SK-N-DZ (cell line): Measurements from ENCODE around the gene TBX2.

ENCODE experiments used
- DNase-seq: peaks from one replicate; pipeline ENCODE4 v3.0.0-alpha.2; 2015; ENCODE audit warnings: low spot score

Gene TBX2

GRCh38 chr17:61387511-61388305, 11.9 kb upstream of the TBX2 start:
- DNase-seq, result peak; percentile 20

GRCh38 chr17:61388561-61389356, 10.9 kb upstream of the TBX2 start:
- peak; percentile 29 for DNase-seq

GRCh38 chr17:61389670-61390478, 9.8 kb upstream of the TBX2 start:
- peak; percentile 79 for DNase-seq

GRCh38 chr17:61390479-61390791, 9.2 kb upstream of the TBX2 start:
- peak; percentile 43 for DNase-seq

- peak; percentile 37 for DNase-seq
These were observed 7.9 kb upstream of the TBX2 start for GRCh38 chr17:61391595-61392291.

- DNase-seq, result no peak
These were observed 7.0 kb upstream of the TBX2 start for GRCh38 chr17:61392679-61393078.

- DNase-seq, result peak; percentile 72
These were observed 6.1 kb upstream of the TBX2 start for GRCh38 chr17:61393550-61393903.

- peak; percentile 97 for DNase-seq
These were observed 5.6 kb upstream of the TBX2 start for GRCh38 chr17:61393904-61394629.

GRCh38 chr17:61394630-61395408, 4.8 kb upstream of the TBX2 start:
- DNase-seq, result peak; percentile 59

GRCh38 chr17:61395409-61395982, 4.1 kb upstream of the TBX2 start:
- DNase-seq, result peak; percentile 60

GRCh38 chr17:61395983-61396585, 3.6 kb upstream of the TBX2 start:
- DNase-seq, result peak; percentile 85

- peak; percentile 78 for DNase-seq
These were observed 3.0 kb upstream of the TBX2 start for GRCh38 chr17:61396586-61397085.

- peak; percentile 94 for DNase-seq
These were observed 2.4 kb upstream of the TBX2 start for GRCh38 chr17:61397086-61397842.

GRCh38 chr17:61398721-61399130, 917 bp upstream of the TBX2 start:
- DNase-seq, result no peak

- no peak for DNase-seq
These were observed 548 bp downstream of the TBX2 start for GRCh38 chr17:61400066-61400716.

GRCh38 chr17:61400717-61401388, 1.2 kb downstream of the TBX2 start:
- DNase-seq, result peak; percentile 26

- peak; percentile 42 for DNase-seq
These were observed 1.9 kb downstream of the TBX2 start for GRCh38 chr17:61401389-61402072.
